Measurements from ENCODE around the gene COL4A5.

- no peak for TF ChIP-seq EZH2 (IDR thresholded peaks at IDR 0.05; ENCODE audit: borderline replicate concordance, low read depth, low read length, severe bottlenecking)
- no peak for TF ChIP-seq POLR2A (IDR thresholded peaks at IDR 0.05; ENCODE audit: low read depth, low read length)
Observed at GRCh38 chrX:108584617-108585211, 145.1 kb downstream of the COL4A5 start.
